GM12872 (cell line): ENCODE measurements around the gene KLHDC9.

Source experiments
- TF ChIP-seq, protein P1 (sequence below): IDR thresholded peaks from 3 replicates; pipeline ENCODE4 v1.5.1; 2011; ENCODE audit warnings: low read depth, mild to moderate bottlenecking, low read length, moderate library complexity; ENCODE audit not compliant: insufficient read depth

Gene KLHDC9

DNA sequence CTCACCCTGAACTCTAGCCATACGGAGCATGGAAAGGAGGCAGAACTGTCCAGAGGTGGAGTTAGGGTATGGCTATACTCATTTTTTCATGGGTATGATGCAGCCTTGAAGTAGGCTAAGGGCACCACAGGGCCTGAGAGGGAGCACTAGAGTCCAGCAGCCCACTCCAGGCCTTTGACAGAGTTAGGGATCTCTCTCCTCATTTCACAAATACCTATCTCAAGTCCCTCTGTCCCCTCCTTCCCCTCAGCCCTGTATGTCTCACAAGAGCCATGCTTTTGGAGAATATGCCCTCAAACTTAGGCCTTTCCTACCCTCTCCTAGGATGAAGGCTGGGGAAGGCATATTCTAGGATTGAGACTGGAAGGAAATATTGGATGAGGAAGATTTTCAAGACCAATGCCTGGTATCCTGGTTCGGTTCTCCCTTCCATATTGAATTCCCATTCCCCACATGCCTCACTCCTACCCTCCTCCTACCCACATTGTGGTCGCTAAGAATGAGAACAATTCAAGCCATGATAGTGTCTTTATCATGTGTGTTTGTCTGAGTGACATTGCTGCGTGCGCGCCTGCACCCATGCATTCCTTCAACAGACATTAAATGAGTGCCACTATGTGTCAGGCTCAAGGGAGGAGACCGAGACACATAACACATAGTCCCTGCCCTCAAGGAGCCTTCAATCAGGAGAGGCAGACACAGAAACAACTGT lies 6.2 kb upstream of the KLHDC9 start:
- TF ChIP-seq, protein P1, sequence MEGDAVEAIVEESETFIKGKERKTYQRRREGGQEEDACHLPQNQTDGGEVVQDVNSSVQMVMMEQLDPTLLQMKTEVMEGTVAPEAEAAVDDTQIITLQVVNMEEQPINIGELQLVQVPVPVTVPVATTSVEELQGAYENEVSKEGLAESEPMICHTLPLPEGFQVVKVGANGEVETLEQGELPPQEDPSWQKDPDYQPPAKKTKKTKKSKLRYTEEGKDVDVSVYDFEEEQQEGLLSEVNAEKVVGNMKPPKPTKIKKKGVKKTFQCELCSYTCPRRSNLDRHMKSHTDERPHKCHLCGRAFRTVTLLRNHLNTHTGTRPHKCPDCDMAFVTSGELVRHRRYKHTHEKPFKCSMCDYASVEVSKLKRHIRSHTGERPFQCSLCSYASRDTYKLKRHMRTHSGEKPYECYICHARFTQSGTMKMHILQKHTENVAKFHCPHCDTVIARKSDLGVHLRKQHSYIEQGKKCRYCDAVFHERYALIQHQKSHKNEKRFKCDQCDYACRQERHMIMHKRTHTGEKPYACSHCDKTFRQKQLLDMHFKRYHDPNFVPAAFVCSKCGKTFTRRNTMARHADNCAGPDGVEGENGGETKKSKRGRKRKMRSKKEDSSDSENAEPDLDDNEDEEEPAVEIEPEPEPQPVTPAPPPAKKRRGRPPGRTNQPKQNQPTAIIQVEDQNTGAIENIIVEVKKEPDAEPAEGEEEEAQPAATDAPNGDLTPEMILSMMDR: no peak

DNA sequence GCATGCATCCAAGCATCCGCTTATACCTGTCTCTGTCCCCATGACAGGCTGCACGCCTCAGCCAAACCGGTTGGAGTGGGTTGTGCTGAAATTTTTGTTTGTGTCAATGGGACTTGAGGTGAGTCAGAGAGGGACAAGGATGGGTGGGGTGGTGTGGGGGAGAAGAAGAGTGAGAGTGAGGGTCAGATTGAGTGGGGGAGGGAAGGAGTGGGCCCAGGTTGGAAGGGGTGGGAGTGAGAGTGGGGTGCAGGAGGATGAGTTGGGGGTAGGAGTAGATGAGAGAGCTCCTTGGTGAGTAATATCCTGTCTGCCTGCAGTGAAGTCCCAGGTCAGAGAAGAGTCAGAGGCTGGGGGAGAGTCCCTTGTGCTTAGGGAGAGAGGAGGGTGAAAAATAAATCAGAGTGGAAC lies 5.5 kb upstream of the KLHDC9 start:
- TF ChIP-seq, protein P1: no peak

DNA sequence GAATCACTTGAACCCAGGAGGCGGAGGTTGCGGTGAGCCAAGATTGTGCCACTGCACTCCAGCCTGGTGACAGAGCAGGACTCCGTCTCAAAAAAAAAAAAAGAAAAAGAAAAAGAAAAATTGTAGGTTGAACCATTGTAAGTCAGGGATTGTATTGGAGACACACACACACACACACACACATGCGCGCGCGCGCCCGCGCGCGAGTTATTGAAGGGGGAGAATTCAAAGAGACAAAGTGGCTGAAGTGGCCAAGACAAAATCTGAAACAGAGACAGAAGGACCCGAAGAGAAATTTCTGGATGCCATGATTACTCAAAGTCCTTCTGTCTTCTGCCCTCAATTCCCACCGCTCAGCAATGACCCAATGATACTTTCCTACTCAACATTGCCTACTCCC lies 3.7 kb upstream of the KLHDC9 start:
- TF ChIP-seq, protein P1: no peak

DNA sequence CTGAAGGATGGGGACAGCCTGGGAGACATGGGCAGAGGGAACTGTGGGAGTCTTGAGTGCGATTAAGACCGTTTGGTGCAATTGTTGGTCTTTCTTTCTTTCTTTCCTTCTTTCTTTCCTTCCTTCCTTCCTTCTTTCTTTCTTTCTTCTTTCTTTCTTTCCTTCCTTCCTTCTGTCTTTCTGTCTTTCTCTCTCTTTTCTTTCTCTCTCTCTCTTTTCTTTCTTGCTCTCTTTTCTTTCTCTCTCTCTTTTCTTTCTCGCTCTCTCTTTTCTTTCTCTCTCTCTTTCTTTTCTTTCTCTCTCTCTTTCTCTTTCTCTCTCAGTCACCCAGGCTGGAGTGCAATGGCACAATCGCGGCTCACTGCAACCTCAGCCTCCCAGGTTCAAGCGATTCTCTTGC lies 2.9 kb upstream of the KLHDC9 start:
- TF ChIP-seq, protein P1: no peak

DNA sequence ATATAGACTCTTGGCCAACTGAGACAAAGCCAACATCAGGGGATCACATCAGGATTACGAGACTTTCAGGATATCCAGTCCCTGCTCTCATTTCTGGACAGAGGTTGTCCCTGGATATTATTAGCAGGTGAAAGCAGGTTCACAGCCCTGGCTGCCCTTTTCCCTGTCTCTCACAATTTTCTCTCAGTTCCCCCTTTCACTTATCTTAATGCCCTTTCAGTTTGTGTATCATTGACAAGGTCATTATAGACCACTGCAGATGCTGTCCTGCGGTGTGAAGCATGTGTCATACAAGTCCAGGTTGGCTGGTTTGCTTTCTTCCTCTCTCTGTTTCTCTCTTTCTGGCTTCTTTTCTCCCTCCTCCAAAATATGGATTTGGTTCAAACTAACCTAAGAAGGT lies 2.1 kb upstream of the KLHDC9 start:
- TF ChIP-seq, protein P1: no peak

DNA sequence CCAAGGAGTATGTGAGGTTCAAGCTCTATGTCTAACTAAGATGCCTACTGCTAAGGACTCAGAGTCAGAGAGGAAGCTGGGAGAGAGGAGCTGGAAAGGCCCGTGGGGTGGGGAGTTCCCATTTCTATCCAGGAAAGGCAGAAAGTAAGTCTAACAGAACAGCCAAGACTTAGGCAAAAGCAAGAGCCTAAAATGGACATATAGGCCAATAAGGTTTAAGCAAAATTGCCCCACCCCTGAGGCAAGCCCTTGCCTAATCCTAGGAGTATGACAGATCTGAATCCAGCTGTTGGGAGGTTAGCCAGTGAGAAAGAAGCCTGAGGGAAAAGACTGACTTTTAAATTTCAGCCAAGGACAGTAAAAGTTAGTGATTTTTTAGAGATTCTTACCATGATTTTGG lies 1.6 kb upstream of the KLHDC9 start:
- TF ChIP-seq, protein P1: no peak

DNA sequence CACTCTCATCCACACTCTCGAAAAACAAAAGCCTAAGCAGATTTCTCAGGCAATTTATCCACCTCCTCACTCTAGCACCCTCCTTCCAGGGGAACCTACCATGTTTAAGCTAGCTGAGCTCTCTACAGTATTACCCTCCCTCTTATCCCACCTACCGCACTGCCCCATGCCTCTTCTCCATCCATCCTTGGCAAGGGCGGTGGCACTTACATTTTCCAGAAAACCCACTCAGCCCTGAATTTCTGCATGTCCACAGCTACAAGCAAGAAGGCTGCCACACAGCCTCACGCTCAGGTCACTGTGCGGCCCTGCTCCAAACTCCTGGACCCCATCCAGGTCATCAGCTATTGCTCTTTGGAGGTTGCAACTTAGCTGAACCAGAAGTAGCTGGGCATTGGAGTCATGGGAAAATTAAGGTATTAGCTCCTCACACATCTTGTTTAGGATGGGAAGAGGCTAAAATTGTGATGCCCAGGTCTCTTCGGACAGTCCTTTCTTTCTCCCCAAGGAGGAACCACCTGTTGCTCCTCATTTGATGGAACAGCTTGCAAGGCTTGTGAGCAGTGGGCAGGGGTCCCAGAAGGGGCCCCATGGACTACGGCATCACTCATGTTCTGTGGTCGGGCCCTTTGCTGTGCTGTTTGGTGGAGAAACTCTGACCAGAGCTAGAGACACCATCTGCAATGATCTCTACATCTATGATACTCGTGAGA lies 1.1 kb downstream of the KLHDC9 start:
- TF ChIP-seq, protein P1: no peak
